K562 (cell line): ENCODE results near the gene CBX1. TPM values are rescaled to one million over a fixed set of nuclear protein-coding genes. Genes with fewer than 3 reads are reported as not detected.

Source experiments
- ADNP ChIP-seq: fragments of 200-800 bp; sonication (Bioruptor generic); IDR thresholded peaks from 2 replicates; pipeline ENCODE4 v1.6.1; 2016; ENCODE audit warnings: missing genetic modification characterization, missing compliant biosample characterization
- C11orf30 ChIP-seq: fragments of 450-650 bp; IDR thresholded peaks from 2 replicates; pipeline ENCODE4 v1.6.1; 2016; ENCODE audit warnings: low read depth, mild to moderate bottlenecking
- CHAMP1 ChIP-seq: fragments of 450-650 bp; IDR thresholded peaks from 2 replicates; pipeline ENCODE4 v1.6.1; 2016; ENCODE audit warnings: mild to moderate bottlenecking
- CXXC5 ChIP-seq: fragments of 250-450 bp; sonication (Bioruptor Pico); IDR thresholded peaks from 2 replicates; pipeline ENCODE4 v1.8.0; 2022; ENCODE audit warnings: inconsistent platforms, mild to moderate bottlenecking, moderate library complexity
- HOMEZ ChIP-seq: fragments of 250-450 bp; sonication (Bioruptor Pico); IDR thresholded peaks from 2 replicates; pipeline ENCODE4 v1.4.0; 2020; ENCODE audit warnings: mild to moderate bottlenecking, moderate library complexity
- PPARD ChIP-seq: fragments of 250-450 bp; sonication (Bioruptor Pico); IDR thresholded peaks from 2 replicates; pipeline ENCODE4 v1.8.0; 2022; ENCODE audit warnings: inconsistent platforms, mild to moderate bottlenecking, moderate library complexity
- RUNX1 ChIP-seq: sonication (generic); IDR thresholded peaks from 2 replicates; pipeline ENCODE4 v1.6.1; 2016; ENCODE audit warnings: antibody characterized with exemption, low read depth
- XRCC5 ChIP-seq: fragments of 200-400 bp; formaldehyde crosslinking; IDR thresholded peaks from 2 replicates; pipeline ENCODE4 v1.6.1; 2017; ENCODE audit warnings: low read depth, mild to moderate bottlenecking, low read length
- ZBTB1 ChIP-seq: sonication (generic); formaldehyde crosslinking; IDR thresholded peaks from 2 replicates; pipeline ENCODE4 v1.8.1; 2023; ENCODE audit warnings: missing genetic modification reagents, low read depth, mild to moderate bottlenecking, borderline replicate concordance
- ZBTB40 ChIP-seq, 2 experiments: fragments of 450-650 bp in 1 of 2; sonication (generic) in 1 of 2; formaldehyde crosslinking in 1 of 2; IDR thresholded peaks; 2 replicates each; pipeline versions ENCODE4 v1.7.1 to v1.9.0; 2016 to 2022; ENCODE audit warnings: inconsistent platforms in 1 of 2, mild to moderate bottlenecking in 1 of 2, missing genetic modification reagents in 1 of 2
- ZBTB5 ChIP-seq: fragments of 450-650 bp; IDR thresholded peaks from 2 replicates; pipeline ENCODE4 v1.6.1; 2017; ENCODE audit warnings: antibody characterized with exemption
- ZNF140 ChIP-seq: fragments of 250-450 bp; sonication (Bioruptor Pico); IDR thresholded peaks from 2 replicates; pipeline ENCODE4 v1.8.0; 2021; ENCODE audit warnings: moderate library complexity, mild to moderate bottlenecking, inconsistent platforms
- polyA plus RNA-seq, 8 experiments: library from polyadenylated mRNA; depleted of rRNA in 4 of 8; stranded (reverse) in 5 of 8; unstranded in 3 of 8; fragments of >200 nt; fragmentation: Nextera tagmentation in 2 of 8; fragmentation: Illumina TruSeq in 1 of 8; extraction: Ambion mirVana in 2 of 8; extraction: Trizol in 1 of 8; gene quantifications; 2 replicates each; pipeline versions ENCODE4 v1.2.1 to v1.2.3, GENCODE V29; 2011 to 2014; ENCODE audit warnings: inconsistent platforms in 1 of 8, missing spikeins in 1 of 8
- total RNA-seq, 7 experiments: library from RNA; depleted of rRNA in 6 of 7; stranded (reverse); fragments of >200 nt in 6 of 7; fragmentation: Illumina TruSeq in 2 of 7; extraction: Trizol in 2 of 7; gene quantifications; 2 replicates each; pipeline versions ENCODE4 v1.2.1 to v1.2.3, GENCODE V29; 2011 to 2021; ENCODE audit warnings: low replicate concordance in 1 of 7

CBX1 gene
- total and polyA plus RNA-seq, 9 of the 15 experiments (the other 6 are each of a cell fraction or from before 2014, with no cell fraction given): 10.6 to 95.7 (median 52.7) TPM

- no peak for TF ChIP-seq ZBTB5
- peak; percentile 91 for TF ChIP-seq ZBTB40 (IDR thresholded peaks at IDR 0.05)
- TF ChIP-seq ZBTB40 (CRISPR knock-in tag; IDR thresholded peaks at IDR 0.05): no peak
- peak; percentile 91 for TF ChIP-seq CXXC5 (CRISPR knock-in tag)
- TF ChIP-seq PPARD (CRISPR knock-in tag): no peak
- TF ChIP-seq C11orf30: peak; percentile 94
- peak; percentile 67; the same call in 1 of the 2 replicates for TF ChIP-seq HOMEZ
- TF ChIP-seq RUNX1: peak; percentile 79; the same call in 1 of the 2 replicates
- TF ChIP-seq ZBTB1 (CRISPR knock-in tag): peak; percentile 88
- TF ChIP-seq ZNF140 (CRISPR knock-in tag): no peak
- TF ChIP-seq CHAMP1: no peak
- peak; percentile 44; the same call in 1 of the 2 replicates for TF ChIP-seq XRCC5
- no peak for TF ChIP-seq ADNP (tag)
Measured at GRCh38 chr17:48047741-48048383, 53.4 kb downstream of the CBX1 start, which contains the start of gene NFE2L1 (continued).
